GM10266 (cell line): Measurements from ENCODE around the gene ST3GAL5.

Experiments used
- DNase-seq: peaks from one replicate; pipeline ENCODE4 v3.0.0; 2012; ENCODE audit errors: extremely low spot score
- TF ChIP-seq, protein P1 (sequence below): IDR thresholded peaks from 2 replicates; pipeline ENCODE4 v1.5.1; 2012; ENCODE audit warnings: mild to moderate bottlenecking, low read depth; ENCODE audit not compliant: control insufficient read depth, insufficient read depth; ENCODE audit errors: missing control alignments

ST3GAL5 gene

GRCh38 chr2:85861180-85861579, 27.6 kb downstream of the ST3GAL5 start:
- DNase-seq: peak; percentile 28
- TF ChIP-seq, protein P1, sequence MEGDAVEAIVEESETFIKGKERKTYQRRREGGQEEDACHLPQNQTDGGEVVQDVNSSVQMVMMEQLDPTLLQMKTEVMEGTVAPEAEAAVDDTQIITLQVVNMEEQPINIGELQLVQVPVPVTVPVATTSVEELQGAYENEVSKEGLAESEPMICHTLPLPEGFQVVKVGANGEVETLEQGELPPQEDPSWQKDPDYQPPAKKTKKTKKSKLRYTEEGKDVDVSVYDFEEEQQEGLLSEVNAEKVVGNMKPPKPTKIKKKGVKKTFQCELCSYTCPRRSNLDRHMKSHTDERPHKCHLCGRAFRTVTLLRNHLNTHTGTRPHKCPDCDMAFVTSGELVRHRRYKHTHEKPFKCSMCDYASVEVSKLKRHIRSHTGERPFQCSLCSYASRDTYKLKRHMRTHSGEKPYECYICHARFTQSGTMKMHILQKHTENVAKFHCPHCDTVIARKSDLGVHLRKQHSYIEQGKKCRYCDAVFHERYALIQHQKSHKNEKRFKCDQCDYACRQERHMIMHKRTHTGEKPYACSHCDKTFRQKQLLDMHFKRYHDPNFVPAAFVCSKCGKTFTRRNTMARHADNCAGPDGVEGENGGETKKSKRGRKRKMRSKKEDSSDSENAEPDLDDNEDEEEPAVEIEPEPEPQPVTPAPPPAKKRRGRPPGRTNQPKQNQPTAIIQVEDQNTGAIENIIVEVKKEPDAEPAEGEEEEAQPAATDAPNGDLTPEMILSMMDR: no peak

DNA sequence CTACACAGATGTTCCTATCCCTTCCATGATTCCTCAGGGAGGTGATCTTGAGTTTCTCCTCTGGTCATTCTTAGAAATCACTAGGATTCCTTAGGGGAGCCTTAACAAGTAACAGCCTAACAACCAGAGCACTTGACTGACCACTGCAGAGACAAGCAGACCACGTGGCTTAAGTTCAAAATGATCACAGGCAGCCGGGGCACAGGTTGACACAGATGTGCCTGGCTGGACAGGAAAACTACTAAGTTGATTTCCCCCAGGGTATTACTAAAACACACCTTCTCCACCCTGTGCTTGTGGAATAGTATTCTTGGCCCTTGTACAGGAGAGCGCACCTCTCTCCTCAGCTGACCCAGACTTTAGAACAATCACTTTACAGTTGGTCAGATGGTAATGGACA, 29.9 kb downstream of the ST3GAL5 start:
- TF ChIP-seq, protein P1: no peak
- no peak for DNase-seq

DNA sequence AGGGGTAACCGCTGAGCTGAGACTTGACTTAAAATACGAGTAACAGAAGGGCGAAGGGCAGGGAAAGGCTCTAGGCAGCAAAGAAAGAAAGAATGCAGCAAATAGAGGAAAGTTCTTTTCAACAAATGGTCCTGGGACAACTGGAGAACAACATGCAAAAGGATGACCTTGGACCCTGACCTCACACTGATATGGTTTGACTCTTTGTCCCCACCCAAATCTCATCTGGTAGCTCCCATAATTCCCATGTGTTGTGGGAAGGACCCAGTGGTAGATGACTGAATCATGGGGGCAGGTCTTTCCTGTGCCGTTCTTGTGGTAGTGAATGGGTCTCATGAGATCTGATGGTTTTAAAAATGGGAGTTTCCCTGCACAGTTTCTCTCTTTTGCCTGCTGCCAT, 33.9 kb downstream of the ST3GAL5 start:
- TF ChIP-seq, protein P1: no peak

DNA sequence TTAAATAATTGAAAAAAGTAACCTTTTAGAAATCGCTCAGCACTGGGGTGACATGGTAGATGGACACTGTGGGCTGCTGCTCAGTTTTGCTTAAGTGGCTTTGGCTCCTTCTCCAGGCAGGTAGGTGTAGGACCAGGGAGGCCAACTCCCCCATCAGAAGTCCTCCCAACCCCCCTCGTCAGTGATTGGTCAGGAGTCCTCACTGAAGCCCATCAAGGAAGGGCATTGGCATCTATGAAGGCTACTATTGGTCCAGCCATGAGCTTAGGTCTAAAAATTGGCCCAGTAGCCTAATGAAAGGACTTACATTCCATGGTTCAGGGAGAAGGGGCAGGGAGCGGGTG, 34.7 kb downstream of the ST3GAL5 start:
- TF ChIP-seq, protein P1: no peak
- DNase-seq: no peak

More for the DNA sequence above, 33.9 kb downstream of the ST3GAL5 start:
- no peak for DNase-seq

DNA sequence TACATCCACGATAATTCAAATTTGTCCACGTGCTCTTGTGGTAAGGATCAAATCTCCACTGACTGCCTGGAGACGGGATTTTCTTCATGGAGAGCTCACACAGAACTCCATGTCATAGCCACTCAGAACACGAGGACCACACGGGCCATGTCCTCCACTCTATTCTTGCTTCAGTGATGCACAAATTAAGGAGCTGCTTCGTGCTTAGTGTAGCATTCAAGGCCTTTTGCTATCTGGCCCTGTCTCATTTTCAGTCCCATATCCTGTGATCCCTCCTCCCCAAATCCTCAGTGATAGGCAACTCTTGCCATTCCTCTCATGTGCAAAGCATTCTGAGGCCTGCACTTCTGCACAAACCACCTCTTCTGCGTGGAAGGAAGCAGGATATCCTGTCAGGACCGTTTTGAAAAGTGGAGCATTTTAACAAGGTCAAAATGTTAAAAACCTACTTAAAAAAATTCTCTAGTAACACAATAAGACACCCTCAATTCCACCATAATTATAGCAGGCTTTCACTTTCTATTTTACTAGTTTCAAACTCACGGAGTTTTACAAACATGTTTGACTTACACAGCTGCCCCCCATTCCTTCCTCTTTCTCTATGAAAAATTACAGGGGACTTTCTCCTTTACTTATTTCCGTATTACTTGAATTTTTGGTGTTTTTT, 35.2 kb downstream of the ST3GAL5 start:
- peak; percentile 28 for DNase-seq
- TF ChIP-seq, protein P1: no peak

- no peak for DNase-seq
These were observed 35.8 kb downstream of the ST3GAL5 start for GRCh38 chr2:85852937-85853498.

More at GRCh38 chr2:85852937-85853498, 35.8 kb downstream of the ST3GAL5 start:
- TF ChIP-seq, protein P1: no peak
